AG10803 (cell line): ENCODE results near the gene SH2D5.

Experiments
- DNase-seq: peaks from one replicate; pipeline ENCODE4 v3.0.0; 2010; ENCODE audit warnings: low read depth
- H3K4me3 ChIP-seq: 2 replicates; pipeline ENCODE4 v1.5.1; 2011; ENCODE audit warnings: mild to moderate bottlenecking, low read length, control low read depth
- TF ChIP-seq, protein P1 (sequence below): conservative IDR thresholded peaks from 2 replicates; pipeline ENCODE4 v1.5.1; 2011; ENCODE audit warnings: mild to moderate bottlenecking, low read length, control low read depth, inconsistent platforms

SH2D5 gene

DNA sequence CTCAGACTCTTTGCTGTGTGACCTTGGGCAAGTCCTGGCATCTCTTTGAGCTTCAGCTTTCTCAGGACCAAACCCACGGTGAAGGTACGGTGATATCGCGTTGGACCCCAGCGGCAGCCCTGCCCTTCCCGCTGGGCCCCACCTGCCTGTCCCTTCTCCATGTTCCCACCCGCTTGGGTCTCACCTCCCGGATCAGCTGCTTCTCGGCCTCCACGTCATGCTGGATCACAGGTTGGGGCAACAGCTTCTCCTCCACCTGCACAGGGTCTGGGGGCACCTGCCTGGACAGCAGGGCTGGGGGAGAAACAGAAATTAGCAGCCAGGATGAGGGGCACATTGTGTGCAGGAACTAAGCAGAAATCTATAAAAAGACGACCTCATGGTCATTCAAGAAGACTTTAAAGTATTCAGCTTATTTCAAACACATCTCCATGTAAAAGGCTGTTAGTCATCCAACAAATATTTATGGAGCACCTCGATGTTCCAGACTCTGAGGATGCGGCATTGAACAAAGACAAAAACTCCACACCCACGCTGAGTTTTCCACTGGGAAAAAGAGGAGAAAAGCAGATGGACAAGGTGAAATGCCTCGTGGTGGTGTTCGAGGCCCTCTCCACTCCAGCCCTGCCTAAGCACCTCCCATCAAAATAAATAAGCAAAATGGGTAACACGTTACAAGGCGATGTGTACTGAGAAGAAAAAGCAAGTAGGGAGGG is 34.1 kb downstream of the SH2D5 start:
- TF ChIP-seq, protein P1, sequence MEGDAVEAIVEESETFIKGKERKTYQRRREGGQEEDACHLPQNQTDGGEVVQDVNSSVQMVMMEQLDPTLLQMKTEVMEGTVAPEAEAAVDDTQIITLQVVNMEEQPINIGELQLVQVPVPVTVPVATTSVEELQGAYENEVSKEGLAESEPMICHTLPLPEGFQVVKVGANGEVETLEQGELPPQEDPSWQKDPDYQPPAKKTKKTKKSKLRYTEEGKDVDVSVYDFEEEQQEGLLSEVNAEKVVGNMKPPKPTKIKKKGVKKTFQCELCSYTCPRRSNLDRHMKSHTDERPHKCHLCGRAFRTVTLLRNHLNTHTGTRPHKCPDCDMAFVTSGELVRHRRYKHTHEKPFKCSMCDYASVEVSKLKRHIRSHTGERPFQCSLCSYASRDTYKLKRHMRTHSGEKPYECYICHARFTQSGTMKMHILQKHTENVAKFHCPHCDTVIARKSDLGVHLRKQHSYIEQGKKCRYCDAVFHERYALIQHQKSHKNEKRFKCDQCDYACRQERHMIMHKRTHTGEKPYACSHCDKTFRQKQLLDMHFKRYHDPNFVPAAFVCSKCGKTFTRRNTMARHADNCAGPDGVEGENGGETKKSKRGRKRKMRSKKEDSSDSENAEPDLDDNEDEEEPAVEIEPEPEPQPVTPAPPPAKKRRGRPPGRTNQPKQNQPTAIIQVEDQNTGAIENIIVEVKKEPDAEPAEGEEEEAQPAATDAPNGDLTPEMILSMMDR = no peak
- DNase-seq = peak; percentile 78
- no peak overlapping the region; the same call in 1 of the 2 replicates for H3K4me3 ChIP-seq

DNA sequence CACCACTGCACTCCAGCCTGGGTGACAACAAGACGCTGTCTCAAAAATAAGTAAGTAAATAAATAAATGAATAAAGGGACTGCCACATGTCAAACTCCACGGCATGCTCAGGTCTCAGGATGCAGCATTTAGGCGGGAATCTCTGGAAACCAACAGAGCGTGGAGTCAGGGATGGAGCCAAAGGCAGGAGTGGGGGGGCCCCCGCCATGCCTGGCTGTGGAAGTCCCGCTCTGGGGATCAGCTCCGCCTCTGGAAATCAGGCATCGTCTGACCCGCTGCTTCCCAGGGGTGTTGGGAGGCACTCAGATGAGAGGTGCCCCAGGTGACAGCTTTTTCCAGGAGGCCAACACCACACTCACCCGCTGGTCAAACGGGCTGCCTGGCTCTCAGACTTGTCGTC is 34.9 kb downstream of the SH2D5 start:
- DNase-seq = no peak
- no peak overlapping the region; the same call in 1 of the 2 replicates for H3K4me3 ChIP-seq
- TF ChIP-seq, protein P1 = no peak

DNA sequence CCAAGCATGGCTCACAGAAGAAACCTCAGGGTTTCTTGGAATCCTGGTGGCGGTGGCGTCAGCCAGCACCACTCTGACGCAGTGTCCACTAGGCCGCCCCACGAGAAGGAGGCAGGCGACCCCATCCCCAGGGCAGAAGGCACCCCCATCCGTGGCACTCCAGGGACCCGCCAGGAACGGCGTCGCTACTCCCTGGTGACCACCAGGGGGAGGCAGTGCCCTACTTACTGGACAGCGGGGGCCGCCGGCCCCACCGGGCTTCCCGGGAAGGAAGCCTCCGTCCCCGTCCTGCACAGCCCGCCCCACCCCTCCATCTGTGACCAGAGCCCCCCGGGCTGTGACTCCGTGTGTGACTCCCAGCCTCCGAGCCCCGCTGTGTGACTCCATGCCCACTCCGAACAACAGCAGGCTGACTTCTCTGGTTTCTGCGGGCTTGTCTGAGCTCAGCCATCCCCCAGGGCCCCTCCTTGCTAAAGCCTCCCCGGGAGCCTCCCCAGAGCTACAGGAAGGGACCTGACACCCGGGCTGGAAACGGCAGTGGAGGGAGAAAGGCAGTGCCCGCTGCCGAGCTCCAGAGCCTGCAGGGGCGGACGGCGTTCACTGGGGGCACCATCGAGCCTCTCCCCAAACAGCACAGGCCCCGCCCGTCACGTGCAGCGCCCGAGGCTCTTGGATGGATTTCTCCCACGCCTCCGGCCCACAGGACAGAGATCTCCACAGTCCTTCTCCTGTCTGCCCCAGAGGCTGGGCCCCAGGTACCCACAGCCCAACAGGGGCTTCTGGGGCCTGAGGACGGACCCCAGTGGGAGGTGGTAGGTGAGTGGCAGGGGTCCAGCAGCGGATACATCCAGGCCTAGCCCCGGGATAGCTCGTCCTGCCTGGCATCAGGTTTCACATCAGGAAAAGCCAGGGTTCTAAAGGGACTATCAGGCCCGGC is 35.8 kb downstream of the SH2D5 start:
- TF ChIP-seq, protein P1 = peak; percentile 80
- peak; percentile 94 for DNase-seq
- H3K4me3 ChIP-seq = peak overlapping the region; percentile 77

DNA sequence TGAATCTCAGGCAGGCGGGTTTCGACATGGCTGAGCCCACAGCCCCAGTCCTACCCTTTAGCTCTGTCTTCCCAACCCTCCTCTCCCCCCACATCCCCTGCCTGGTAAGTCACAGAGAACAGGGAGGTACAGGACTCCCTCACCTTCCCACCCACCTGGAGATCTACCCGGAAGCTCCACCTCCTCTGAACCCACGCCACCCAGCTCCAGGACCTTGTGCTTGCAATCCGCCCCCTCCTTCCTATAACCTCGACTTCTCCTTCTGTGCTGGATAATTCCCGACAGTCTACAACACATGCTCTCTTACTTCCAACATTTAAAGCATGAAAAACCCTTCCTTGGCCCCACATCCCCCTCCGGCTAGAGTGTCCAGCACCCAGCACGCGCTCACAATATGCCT is 37.0 kb downstream of the SH2D5 start:
- TF ChIP-seq, protein P1 = no peak
- no peak overlapping the region for H3K4me3 ChIP-seq
- no peak for DNase-seq

DNA sequence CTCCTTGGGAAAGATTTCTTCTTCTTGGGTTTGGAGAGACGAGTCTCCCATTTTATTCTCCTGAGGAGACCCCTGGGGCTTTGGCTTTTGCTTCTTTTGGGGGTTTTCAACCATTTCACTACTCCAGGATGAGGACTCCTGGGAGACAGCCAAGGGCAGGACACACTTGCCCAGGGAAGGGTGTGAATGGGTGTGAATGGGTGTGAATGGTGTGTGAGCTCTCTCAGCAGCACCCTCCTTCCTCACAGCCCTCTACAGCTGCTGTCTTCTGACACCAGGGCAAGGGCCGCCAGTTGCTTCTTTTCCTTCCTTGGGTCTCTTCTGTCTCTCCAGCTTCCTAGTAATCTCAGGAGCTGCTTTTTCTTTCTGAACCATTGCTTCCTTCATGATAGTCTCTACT is 38.9 kb downstream of the SH2D5 start:
- H3K4me3 ChIP-seq = no peak overlapping the region
- DNase-seq = no peak
- TF ChIP-seq, protein P1 = no peak

DNA sequence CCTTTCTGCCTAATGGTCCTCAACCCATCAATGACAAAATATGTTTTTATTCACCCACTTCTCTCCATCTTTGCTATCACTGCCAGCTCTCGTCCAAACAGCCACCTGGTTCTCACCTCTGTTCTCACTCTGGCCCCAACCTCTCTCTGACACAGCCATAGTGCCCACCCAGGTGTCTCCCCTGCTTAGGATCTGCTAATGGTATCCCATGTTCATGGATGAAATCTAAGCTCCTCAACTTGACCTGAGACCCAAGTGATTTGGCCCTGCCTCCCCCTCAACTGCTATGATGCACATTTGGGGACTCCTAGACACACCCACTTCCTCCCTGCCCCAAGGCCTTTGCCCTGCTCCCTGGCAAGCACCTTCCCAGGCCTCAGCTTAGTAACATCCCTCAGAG is 40.6 kb downstream of the SH2D5 start:
- no peak overlapping the region for H3K4me3 ChIP-seq
- TF ChIP-seq, protein P1 = no peak
- DNase-seq = no peak

DNA sequence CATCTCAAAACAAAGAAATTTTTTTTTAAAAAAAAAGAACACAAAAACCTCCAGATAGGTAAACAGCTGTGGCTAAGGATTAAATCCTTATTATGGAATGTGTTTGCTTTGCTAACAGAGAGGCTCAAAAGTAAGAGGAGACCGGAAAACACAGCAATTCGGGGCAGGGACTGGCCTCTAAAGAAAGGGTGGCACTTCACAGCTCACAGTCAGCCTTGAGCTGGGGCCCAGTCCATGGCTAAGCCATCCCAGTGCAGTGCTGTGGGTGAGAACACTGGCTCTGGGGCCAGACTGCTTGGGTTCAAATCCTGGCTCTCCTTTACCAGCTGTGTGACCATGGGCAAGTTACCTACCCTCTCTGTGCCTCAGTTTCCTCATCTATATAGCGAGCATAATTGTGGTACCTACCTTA is 42.9 kb downstream of the SH2D5 start:
- TF ChIP-seq, protein P1 = no peak
- H3K4me3 ChIP-seq = no peak overlapping the region
- DNase-seq = no peak
